ENCODE data around the gene CD276. TPM values are rescaled to one million over a fixed set of nuclear protein-coding genes. Genes with fewer than 3 reads are reported as not detected.

The CD276 gene
- total RNA-seq, 1 donor from 2014 or later = 78.1 TPM

DNA sequence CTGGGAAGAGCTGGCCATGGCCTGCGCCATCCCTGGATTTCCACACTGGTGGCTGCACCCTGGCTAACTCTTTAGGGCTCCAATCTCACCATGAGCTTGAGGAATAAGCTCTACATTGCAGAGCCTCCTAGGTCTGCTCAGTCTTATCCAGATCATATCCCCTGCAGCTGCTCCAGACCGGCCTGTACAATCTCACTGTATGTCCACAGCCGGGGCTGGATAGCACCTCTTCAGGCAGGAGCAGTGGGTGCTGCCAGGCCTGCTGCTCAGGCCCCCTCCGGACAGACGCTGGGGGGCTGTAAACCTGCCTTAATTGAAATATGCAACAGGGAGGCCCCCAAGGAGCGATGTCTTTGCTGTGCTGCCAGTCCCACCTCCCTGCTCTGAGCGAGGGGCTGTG lies 53.4 kb downstream of the CD276 start:
- intact Hi-C loops (cut with DNase I) = no loop called here
- peaks cover 14% of the 10 kb centered on the region for H3K4me1 ChIP-seq
- DNase-seq (ENCODE audit: extremely low spot score in 2 of 2) = no peak
- TF ChIP-seq POLR2A (IDR thresholded peaks at IDR 0.05) = no peak
- TF ChIP-seq POLR2AphosphoS5 (IDR thresholded peaks at IDR 0.05; ENCODE audit: insufficient read depth in 1 of 2, low read depth in 1 of 2) = no peak
- TF ChIP-seq, protein P1, sequence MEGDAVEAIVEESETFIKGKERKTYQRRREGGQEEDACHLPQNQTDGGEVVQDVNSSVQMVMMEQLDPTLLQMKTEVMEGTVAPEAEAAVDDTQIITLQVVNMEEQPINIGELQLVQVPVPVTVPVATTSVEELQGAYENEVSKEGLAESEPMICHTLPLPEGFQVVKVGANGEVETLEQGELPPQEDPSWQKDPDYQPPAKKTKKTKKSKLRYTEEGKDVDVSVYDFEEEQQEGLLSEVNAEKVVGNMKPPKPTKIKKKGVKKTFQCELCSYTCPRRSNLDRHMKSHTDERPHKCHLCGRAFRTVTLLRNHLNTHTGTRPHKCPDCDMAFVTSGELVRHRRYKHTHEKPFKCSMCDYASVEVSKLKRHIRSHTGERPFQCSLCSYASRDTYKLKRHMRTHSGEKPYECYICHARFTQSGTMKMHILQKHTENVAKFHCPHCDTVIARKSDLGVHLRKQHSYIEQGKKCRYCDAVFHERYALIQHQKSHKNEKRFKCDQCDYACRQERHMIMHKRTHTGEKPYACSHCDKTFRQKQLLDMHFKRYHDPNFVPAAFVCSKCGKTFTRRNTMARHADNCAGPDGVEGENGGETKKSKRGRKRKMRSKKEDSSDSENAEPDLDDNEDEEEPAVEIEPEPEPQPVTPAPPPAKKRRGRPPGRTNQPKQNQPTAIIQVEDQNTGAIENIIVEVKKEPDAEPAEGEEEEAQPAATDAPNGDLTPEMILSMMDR (IDR thresholded peaks at IDR 0.05) = no peak
- H3K36me3 ChIP-seq = no peaks in the 10 kb centered on the region
- no peaks in the 10 kb centered on the region for H3K9me3 ChIP-seq
- H3K27ac ChIP-seq = no peak overlapping the region
- no peaks in the 10 kb centered on the region for H3K27me3 ChIP-seq
- no peak overlapping the region for H3K4me3 ChIP-seq

DNA sequence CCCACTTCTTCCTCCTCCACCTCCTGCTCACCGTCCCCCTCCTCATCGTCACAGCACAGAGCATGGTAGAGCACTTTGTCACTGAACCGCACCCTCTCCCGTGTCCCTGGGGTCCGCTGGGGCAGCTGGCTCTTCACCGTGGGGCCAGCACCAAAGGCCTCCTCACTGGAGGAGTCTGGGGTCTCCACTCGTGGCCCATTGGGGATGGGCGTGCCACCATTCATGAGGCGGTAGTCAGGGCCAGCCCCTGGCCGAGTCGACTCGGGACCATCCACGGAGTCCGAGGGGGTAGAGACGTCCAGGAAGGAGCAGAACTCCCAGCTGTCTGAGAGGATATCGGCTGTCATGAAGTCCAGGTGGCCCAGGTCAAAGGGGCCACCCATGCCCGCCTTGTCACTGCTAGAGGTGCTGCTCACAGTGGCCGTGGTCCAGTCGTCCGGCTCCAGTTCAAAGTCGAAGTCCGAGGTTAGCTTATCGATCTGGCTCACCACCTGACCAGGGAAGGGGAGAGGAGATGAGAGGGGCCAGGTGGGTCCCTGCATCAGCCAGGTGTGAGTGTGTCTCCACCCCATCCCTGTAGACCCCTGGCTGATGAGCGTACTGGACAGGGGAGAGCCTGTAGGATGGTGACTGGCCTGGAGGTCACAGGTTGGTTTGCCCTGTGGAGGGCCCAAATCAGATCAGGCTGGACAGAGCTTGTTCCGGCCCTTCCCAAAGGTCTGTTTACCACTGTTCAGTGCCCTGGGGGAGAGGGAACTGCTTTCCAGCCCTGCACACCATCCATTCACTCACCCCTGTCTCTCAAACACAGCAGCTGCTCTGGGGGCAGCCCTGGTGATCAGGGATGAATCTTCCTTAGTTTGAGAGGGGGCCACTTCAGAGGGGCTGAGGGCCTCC lies 56.2 kb downstream of the CD276 start:
- H3K36me3 ChIP-seq = no peaks in the 10 kb centered on the region
- H3K9me3 ChIP-seq = no peaks in the 10 kb centered on the region
- intact Hi-C loops (cut with DNase I) = no loop called here
- H3K4me1 ChIP-seq = peaks cover 23% of the 10 kb centered on the region
- no peaks in the 10 kb centered on the region for H3K27me3 ChIP-seq
- TF ChIP-seq POLR2A (IDR thresholded peaks at IDR 0.05) (no peak), POLR2AphosphoS5 (IDR thresholded peaks at IDR 0.05; ENCODE audit: insufficient read depth in 1 of 2, low read depth in 1 of 2) (no peak)
- TF ChIP-seq, protein P1 (IDR thresholded peaks at IDR 0.05) = no peak
- no peak overlapping the region for H3K27ac ChIP-seq
- no peak overlapping the region for H3K4me3 ChIP-seq
- DNase-seq (ENCODE audit: extremely low spot score in 2 of 2) = no peak

GRCh38 chr15:73741321-73741836 lies 57.2 kb downstream of the CD276 start:
- Histone ChIP-seq H3K4me1 (peaks cover 23% of the 10 kb centered on the region), H3K36me3 (no peaks in the 10 kb centered on the region), H3K4me3 (no peak overlapping the region), H3K9me3 (no peaks in the 10 kb centered on the region), H3K27me3 (no peaks in the 10 kb centered on the region), H3K27ac (no peak overlapping the region)
- intact Hi-C loops (cut with DNase I) = no loop called here
- no peak for DNase-seq (ENCODE audit: extremely low spot score in 2 of 2)
- TF ChIP-seq, protein P1 (IDR thresholded peaks at IDR 0.05) = no peak
- TF ChIP-seq POLR2AphosphoS5 (IDR thresholded peaks at IDR 0.05; ENCODE audit: insufficient read depth in 1 of 2, low read depth in 1 of 2) (no peak), POLR2A (IDR thresholded peaks at IDR 0.05) (no peak)

- H3K4me1 ChIP-seq = peaks cover 23% of the 10 kb centered on the region
- no peak overlapping the region for H3K4me3 ChIP-seq
- H3K36me3 ChIP-seq = no peaks in the 10 kb centered on the region
- no peak for TF ChIP-seq POLR2AphosphoS5 (IDR thresholded peaks at IDR 0.05; ENCODE audit: insufficient read depth in 1 of 2, low read depth in 1 of 2)
- TF ChIP-seq, protein P1 (IDR thresholded peaks at IDR 0.05) = no peak
- no peak for TF ChIP-seq POLR2A (IDR thresholded peaks at IDR 0.05)
- no peaks in the 10 kb centered on the region for H3K27me3 ChIP-seq
- no peak for DNase-seq (ENCODE audit: extremely low spot score in 2 of 2)
- intact Hi-C loops (cut with DNase I) = no loop called here
- H3K27ac ChIP-seq = no peak overlapping the region
- H3K9me3 ChIP-seq = no peaks in the 10 kb centered on the region
Measured at GRCh38 chr15:73744293-73744692, 60.1 kb downstream of the CD276 start.

GRCh38 chr15:73745073-73745472 lies 60.9 kb downstream of the CD276 start:
- intact Hi-C loops (cut with DNase I) = no loop called here
- H3K4me1 ChIP-seq = peaks cover 23% of the 10 kb centered on the region
- no peak overlapping the region for H3K27ac ChIP-seq
- DNase-seq (ENCODE audit: extremely low spot score in 2 of 2) = no peak
- no peaks in the 10 kb centered on the region for H3K27me3 ChIP-seq
- H3K4me3 ChIP-seq = no peak overlapping the region
- H3K36me3 ChIP-seq = no peaks in the 10 kb centered on the region
- H3K9me3 ChIP-seq = no peaks in the 10 kb centered on the region
- TF ChIP-seq POLR2A (IDR thresholded peaks at IDR 0.05) = no peak
- TF ChIP-seq POLR2AphosphoS5 (IDR thresholded peaks at IDR 0.05; ENCODE audit: insufficient read depth in 1 of 2, low read depth in 1 of 2) = no peak
- TF ChIP-seq, protein P1 (IDR thresholded peaks at IDR 0.05) = no peak
